GM19239 (cell line): ENCODE measurements around the gene SGCG.
"Not testable (repeated sequence)": the region's sequence is repeated elsewhere in the genome, so short reads cannot be mapped to it uniquely, and the experiment has no call there.

ENCODE experiments used
- DNase-seq: peaks from one replicate; pipeline ENCODE4 v3.0.0; 2011; ENCODE audit warnings: low spot score; ENCODE audit not compliant: insufficient read length
- FAIRE-seq: peaks from 2 replicates; lab custom pipeline; 2011; peaks lifted over from hg19 to GRCh38; lab: Jason Lieb, UNC

SGCG gene

DNA sequence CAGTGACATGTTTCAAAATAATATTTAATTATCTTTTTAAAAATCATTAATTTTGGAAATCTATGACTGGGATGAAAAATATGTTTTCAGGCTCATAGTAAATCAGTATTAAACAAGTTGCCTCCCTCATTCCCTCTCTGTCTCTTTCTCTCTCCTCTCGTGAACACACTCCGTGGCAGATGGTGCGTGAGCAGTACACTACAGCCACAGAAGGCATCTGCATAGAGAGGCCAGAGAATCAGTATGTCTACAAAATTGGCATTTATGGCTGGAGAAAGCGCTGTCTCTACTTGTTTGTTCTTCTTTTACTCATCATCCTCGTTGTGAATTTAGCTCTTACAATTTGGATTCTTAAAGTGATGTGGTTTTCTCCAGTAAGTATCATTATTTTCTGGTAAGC, 22.7 kb downstream of the SGCG start:
- FAIRE-seq: no peak

DNA sequence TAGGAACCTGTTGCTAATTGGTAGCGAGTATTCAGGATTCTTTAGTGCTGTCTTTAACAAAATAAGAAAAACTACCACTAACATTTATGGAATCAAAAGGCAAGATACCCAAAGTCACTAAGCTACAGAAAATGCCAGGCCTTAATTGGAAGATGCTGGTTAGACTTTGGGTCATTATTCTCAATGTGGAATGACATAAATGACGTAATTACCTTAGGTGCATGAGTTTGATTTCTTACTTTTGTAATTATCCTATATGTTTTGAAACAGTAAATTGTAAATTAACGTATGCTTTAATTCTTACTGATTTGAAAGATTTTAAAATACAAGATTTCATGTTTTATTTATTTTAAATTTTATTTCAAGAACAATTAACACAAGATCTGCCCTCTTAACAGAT, 25.0 kb downstream of the SGCG start:
- no peak for DNase-seq
- no peak for FAIRE-seq

More for the DNA sequence above, 22.7 kb downstream of the SGCG start:
- DNase-seq: no peak

DNA sequence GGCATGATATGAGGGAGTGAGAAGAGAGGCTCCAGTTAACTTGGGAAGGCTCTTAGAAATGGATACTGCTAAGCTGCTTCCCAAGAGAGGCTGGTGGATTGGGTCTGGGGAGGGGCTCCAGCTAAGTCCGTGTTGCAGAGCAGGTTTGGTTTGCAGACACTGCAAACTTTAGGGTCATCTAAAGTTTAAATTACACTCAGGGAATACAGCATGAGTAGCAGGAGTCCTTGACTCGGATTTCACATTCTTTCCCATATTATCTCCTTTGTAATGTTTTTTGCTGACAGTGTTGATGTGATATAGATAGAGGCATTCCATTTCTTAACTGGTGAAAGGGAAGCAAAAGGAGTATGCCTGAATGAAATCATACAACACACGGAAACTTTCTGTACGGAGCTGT, 31.9 kb downstream of the SGCG start:
- FAIRE-seq (no peak), DNase-seq (no peak)

DNA sequence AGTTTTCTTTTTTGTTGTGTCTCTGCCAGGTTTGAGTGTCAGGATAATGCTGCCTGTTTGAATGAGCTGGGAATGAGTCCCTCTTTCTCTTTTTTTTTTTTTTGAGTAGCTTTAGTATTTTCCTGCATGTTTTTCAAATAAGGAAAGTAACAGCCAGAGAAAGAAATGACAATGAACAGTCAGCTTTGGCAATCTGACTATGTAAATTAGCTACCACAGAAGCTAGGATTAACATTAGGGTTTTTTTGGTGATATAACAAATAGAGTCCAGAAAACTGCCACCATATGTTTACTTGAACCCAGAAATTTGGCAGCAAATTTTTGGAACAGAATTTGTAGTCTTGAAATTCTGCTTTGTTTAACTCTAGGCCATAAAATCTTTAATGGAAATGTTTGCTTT, 50.5 kb downstream of the SGCG start:
- DNase-seq (no peak), FAIRE-seq (no peak)

DNA sequence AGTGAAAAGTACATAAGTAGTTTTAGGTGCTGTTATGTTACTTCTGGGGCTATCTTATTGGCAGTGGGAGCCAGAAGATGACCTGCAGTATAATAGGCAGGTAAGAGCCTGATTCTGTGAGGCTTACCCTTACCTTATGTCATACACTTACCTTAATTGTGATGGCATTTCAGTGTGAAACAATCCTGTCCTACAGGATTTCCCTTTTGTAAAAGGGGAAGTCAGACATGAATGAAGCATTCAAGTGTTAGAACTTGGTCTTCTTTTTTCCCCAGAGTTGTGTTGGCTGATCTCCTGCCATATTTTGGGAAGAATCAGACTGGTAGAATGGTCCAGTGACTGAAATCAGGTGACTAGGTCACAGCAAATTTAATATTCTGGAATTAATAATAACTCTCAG, 55.2 kb downstream of the SGCG start:
- DNase-seq (no peak), FAIRE-seq (no peak)

DNA sequence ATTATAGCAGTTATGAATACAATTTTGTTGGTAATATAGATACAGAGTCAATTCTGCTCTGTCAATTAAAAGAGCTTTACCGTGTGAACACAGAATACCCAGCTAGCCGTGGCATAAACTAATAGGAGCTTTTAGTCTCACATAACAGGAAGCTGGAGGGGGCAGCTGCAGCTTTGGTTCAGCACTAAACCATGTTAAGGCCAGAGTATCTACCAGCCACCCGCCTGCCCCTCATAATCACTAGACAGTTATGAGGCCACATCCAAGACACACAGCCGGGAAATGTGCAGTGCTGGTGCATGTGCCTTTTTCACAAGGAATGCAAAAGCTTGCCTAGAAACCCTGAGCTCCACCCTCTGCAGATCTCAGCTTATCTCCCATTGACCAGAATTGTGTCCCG, 62.3 kb downstream of the SGCG start:
- FAIRE-seq (no peak), DNase-seq (no peak)

DNA sequence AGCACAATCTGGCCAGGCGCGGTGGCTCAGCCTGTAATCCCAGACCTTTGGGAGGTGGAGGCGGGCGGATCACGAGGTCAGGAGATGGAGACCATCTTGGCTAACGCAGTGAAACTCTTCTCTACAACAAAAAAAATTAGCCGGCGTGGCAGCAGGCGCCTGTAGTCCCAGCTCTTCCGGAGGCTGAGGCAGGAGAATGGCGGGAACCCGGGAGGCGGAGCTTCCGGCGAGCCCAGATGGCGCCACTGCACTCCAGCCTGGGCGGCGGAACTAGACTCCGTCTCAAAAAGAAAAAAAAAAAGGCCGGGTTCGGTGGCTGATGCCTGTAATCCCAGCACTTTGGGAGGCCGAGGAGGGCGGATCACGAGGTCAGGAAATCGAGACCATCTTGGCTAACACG, 67.6 kb downstream of the SGCG start:
- FAIRE-seq, DNase-seq: not testable (repeated sequence)

DNA sequence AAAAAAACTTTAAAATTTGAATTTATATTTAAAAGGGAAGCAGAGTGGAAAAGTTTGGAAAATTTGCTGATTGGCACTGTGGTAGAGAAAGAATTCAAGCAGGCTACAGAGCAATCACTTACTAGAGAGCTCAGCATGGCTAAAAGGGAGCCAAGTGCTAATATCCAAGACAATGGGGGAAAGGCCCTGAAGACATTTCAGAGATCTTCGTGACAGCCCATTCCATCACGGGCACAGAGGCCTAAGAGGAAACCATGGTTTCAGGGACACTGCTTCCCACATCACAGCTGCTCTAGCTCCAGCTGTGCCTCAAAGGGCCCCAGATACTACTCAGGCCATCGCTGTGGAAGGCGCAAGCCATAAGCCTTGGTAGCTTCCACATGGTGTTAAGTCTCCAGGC, 73.7 kb downstream of the SGCG start:
- FAIRE-seq: no peak
- DNase-seq: no peak

DNA sequence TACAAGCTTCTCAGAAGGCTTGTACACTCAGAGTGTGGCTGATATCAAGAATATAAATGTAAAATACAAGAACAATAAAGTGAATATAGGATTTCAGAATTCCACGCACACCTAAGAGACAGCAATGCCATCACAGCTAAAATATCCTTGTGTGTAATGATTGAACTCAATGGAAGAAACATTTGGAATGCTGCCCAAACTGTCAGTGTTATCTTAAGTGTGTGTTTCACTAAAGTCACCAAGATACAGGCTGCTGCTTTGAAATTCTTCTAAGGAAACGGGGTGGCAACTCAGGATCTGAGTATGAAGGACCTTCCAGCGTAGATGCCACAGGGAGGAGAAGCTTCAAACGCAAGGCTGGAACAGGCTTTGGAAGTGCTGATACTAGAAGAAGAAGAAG, 86.8 kb downstream of the SGCG start:
- no peak for DNase-seq
- FAIRE-seq: no peak

DNA sequence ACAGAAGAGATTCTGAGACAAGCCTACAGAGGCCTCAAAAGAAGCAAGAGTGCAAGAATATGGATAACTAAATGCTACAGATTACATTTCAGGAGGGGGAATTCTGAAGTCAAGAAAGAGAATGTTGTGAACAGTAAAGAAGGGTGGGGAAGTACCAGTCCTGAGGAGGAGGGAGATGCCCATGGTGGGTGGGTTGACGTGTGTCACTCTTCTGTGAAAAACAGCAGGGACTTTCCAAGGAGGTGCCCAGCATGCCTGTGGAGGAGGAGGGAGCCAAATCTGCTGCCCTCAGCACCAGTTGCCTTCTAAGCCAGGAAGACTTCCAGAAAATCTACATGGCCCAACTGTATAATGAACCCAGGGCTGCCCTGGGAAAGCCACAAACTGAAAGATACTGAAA, 87.7 kb downstream of the SGCG start:
- DNase-seq (no peak), FAIRE-seq (no peak)

DNA sequence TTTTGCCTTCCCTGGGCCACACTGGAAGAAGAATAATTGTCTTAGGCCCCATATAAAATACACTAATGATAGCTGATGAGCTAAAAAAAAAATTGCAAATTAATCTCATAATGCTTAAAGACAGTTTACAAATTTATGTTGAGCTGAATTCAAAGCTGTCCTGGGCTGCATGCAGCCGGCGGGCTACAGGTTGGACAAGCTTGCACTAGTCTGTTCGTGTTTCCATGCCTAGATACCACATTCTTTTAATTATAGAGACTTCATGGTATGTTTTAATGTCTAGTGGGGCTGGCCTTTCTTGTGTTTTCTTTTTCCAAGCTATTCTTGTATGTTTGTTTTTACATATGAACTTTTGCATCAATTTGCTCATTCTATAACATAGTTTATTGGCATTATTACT, 90.6 kb downstream of the SGCG start:
- FAIRE-seq (no peak), DNase-seq (no peak)

DNA sequence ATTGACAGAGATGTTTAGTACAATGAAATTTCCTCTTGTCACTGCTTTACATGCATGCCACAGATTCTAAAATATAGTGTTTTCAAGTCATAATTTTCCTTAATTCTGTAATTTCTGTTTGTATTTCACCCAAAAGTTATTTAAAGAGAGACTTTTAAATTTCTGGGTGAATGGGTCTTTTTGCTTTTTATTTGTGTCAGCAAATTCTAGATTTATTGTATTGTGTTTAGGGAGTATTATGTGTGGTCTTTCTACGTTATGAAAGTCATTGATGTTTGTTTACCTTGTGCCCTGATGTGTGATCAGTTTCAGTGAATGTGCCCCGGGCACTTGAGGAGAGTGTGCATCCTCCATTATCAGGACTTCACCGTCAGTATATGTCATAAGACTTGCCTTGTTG, 92.7 kb downstream of the SGCG start:
- DNase-seq: no peak
- FAIRE-seq: no peak

DNA sequence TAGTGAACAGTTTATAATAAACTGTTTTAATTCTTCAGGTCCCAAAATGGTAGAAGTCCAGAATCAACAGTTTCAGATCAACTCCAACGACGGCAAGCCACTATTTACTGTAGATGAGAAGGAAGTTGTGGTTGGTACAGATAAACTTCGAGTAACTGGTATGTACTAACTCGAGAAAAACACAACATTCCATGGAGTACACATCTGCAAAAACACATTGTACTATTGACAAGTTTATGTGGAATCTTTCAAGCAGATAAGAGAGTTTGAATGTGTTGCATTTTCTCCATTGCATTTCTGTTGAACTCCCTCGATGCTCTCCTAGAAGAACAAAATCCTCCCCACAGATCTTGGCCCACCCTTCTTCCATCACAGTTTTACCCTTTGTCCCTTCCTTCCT, 98.5 kb downstream of the SGCG start:
- no peak for DNase-seq

DNA sequence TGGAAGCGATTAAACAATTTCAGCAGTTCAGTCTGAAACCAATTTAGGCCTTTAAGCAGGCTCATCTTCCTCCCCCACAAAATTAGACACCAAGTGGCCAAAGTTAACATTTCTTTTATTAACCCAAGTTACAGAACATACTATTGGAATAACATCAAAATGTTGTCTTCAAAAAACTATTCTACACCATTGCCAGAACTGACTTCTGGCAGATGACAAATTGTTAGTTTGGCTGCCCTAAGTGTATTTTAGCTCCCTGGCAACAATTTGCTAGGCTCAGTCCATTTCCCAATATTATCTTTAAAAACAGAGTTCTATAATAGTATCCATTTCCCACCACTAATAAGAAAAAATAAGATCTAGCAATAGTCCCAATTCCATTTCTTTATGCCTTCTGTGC, 107.8 kb downstream of the SGCG start:
- FAIRE-seq (no peak), DNase-seq (no peak)

More for the DNA sequence above, 98.5 kb downstream of the SGCG start:
- FAIRE-seq: no peak

DNA sequence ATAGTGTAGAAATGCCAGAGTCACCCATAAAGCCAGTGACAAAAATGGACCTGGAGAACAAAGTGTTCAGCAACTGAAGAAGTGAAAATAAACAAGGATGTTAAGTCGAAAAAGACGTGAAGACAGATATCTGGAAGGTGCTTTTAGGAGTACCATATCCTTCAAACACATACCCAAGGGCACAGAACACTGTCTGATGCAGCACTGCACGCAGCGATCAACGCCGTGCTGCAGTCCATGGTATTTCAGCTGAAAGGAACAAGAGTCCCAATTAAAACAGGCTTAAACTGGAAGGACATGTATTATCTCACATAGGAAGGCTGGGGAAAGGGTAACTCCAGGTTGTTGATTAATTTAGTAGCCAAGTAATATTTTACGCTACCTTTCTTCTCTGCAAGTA, 108.2 kb downstream of the SGCG start:
- FAIRE-seq (no peak), DNase-seq (no peak)

DNA sequence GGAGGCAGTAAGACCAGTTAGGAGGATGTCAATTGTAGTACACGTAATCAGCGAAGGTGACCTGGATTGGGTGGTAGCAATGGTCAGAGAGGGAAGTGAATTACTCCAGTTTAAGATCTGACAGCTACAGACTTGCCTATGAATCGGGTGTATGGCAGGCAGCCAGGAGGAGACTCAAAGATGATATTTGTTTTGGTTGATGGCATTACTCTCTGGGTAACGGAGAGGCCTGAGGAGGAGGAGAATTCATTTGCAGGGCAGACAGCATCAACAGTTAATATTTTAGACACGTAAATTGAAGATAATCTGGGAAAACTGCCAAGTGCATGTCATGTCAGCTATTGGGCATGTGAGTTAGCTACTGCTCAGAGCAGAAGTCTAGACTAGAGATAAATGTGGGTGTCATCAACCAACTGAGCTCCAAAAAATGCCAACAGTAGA, 109.2 kb downstream of the SGCG start:
- no peak for DNase-seq
- FAIRE-seq: no peak

DNA sequence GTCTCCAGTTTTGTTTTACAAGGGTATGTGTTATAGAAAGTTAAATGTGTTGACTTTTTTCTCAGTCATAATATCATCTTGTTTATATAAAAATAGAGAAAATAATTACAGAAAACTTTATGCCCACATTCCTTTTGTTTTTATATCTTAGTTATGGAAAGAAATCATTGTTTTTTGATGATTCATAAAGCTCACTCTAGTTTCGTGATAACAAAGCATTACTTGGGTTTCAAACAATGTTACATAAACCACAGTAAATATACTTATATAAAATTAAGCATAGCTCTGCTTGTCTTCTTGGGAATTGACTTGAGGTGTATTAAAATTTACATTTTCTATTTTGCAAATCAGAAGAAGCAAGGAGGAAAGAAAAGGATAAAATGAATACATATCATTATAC, 111.8 kb downstream of the SGCG start:
- FAIRE-seq (no peak), DNase-seq (no peak)

DNA sequence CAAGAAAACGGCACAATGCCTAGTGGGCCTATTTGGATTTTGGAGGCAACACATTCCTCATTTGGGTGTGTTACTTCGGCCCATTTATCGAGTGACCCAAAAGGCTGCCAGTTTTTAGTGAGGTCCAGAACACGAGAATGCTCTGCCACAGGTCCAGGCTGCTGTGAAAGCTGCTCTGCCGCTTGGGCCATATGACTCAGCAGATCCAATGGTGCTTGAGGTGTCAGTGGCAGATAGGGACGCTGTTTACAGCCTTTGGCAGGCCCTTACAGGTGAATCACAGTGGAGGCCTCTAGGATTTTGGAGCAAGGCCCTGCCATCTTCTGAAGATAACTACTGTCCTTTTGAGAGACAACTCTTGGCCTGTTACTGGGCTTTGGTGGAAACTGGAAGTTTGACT, 134.1 kb downstream of the SGCG start:
- not testable (repeated sequence) for FAIRE-seq, DNase-seq

DNA sequence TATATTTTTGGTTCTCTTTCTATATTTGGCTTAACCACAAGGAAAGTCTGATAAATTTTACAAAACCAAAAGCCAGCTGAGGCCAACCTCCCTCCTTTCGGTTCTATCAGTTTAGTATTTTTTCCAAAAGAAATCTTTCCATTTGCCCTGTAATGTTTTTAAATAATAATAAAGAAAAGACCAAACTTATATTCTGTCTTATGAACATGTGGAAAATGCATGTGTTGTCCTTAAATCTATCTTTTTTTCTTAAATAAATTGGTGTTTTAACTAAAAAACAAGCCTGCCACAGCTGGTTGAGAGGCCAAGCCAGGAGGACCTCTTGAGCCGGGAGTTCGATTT, 139.1 kb downstream of the SGCG start:
- no peak for DNase-seq
- FAIRE-seq: no peak

DNA sequence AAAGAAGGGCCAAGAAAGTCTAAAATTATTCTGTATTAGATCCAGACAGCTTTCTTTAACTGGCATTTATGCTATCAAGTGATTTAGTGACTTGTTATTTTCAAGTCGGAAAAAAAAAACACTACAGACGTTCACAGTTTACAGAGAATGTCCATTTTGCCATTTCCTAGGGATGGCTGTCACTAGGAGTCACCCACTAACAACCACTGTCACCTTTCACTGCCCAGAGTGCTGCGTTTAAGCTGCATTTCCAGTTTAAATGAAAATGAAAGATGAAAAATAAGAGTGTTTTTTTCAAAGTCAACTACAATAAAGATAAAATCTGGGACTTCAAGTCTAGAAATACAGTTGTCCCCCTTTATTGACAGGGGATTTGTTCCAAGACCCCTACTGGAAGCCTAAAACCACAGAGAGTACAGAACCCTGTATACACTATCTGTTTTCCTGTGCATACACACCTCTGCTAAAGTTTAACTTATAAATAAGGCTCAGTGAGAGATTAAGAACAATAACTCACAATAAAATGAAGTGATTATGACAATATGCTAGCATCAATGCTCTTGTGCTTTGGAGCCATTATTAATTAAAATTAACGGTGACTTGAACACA, 140.3 kb downstream of the SGCG start:
- DNase-seq (no peak), FAIRE-seq (peak; percentile 37)

DNA sequence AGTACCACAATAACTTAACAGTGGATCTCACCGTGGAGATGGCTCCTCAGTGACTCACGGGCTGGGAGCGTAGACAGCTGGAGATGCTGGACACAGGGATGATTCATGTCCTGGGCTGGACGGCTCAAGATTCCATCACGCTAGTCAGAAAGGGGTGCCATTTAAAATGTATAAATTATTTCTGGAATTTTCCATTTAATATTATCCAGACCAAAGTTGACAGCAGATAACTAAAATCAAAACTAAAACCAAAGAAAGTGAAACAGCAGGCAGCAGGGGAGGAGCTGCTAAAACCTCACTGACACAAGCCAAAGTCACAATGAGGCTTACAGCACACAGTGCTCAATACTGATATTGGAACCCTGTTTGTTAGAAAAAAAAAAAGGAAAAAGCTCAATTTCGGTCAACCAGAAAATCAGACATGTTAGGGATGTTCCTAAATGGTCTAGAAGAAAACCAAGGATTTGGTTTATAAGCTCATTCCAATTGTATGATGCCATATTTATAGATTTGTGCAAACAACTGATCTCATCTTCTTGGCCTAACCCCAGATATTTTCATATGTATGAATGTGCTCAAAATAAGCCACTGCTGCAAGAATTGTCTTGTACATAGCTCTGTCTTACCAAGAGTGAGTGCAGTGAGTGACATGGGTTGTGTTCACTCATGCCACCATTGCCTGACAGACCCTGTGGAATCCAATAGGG, 140.9 kb downstream of the SGCG start:
- DNase-seq: peak; percentile 33
- FAIRE-seq: peak; percentile 95
